Measurements from ENCODE around the gene ACTG2. TPM values are rescaled to one million over a fixed set of nuclear protein-coding genes. Genes with fewer than 3 reads are reported as not detected.

Gene ACTG2
- total and polyA plus RNA-seq, 2 donors from 2014 or later = 6.6 to 13.7 TPM

DNA sequence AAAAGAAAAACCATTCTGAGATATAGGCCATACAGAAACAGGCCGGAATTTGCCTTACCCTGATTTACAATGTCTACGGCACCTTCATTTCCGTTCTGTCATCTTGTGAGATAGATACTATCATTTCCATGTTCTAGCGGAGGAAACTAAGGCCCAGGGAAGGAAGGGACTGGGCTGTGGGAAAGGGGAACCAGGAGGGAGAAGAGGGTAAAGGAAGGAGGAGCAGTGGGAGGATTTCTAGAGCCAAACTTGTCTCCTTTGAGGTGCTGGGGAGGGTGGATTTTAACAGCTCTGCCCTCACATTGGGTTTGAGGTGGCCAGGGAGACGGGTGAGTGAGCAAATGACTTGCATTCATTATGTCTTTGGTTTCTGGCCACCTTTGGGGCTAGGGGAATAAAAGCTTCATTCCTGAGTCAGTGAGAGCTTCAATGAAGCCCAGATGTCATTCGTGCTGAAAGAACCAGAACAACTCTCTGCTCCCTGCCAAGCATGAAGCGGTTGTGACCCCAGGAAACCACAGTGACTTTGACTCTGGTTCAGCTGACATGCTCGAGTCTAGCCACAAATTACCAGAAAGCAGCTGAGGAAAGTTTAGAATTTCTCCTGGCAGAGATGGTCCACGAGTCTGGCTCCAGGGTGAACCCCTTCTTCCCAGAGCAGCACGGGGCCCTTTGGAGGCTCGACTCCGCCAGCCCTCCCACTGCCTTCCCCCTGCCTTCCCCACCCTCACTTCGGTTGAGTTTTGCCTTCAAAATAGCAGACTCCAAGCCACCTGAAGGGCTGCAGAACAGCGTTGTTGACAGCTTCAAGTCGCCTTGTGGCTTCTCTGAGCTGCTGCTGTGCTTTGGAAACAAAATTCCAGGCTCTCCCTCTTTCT lies 3.8 kb downstream of the ACTG2 start:
- intact Hi-C loops (cut with DNase I) = no loop called here
- no peak for TF ChIP-seq CTCF (IDR thresholded peaks at IDR 0.05; ENCODE audit: borderline replicate concordance, extremely low read depth, insufficient read depth)
- H3K27ac ChIP-seq (ENCODE audit: low read depth in 2 of 2, low read length in 2 of 2) = no peak overlapping the region
- H3K36me3 ChIP-seq (ENCODE audit: control insufficient read depth in 2 of 3, insufficient read depth in 3 of 3, low read length in 3 of 3) = no peaks in the 10 kb centered on the region
- FAIRE-seq (no peak), DNase-seq (peak in 1 of 5 donors; percentile 7)
- H3K9ac ChIP-seq (ENCODE audit: low read length in 3 of 3) = no peak overlapping the region
- no peaks in the 10 kb centered on the region for H3K9me3 ChIP-seq (ENCODE audit: control insufficient read depth in 2 of 3, insufficient read depth in 1 of 3, low read length in 3 of 3)
- H3K4me3 ChIP-seq (ENCODE audit: low read length in 3 of 3) = no peak overlapping the region
- no peaks in the 10 kb centered on the region for H3K4me1 ChIP-seq (ENCODE audit: control insufficient read depth in 2 of 3, insufficient read depth in 2 of 3, low read depth in 1 of 3, low read length in 3 of 3)
- H3K27me3 ChIP-seq (ENCODE audit: control insufficient read depth, insufficient read depth, low read length) = no peaks in the 10 kb centered on the region

GRCh38 chr2:73897240-73897583 lies 4.4 kb downstream of the ACTG2 start:
- no peak overlapping the region for H3K4me3 ChIP-seq (ENCODE audit: low read length in 3 of 3)
- no peaks in the 10 kb centered on the region for H3K36me3 ChIP-seq (ENCODE audit: control insufficient read depth in 2 of 3, insufficient read depth in 3 of 3, low read length in 3 of 3)
- no peaks in the 10 kb centered on the region for H3K4me1 ChIP-seq (ENCODE audit: control insufficient read depth in 2 of 3, insufficient read depth in 2 of 3, low read depth in 1 of 3, low read length in 3 of 3)
- H3K27ac ChIP-seq (ENCODE audit: low read depth in 2 of 2, low read length in 2 of 2) = no peak overlapping the region
- FAIRE-seq (no peak), DNase-seq (no peak)
- TF ChIP-seq CTCF (IDR thresholded peaks at IDR 0.05; ENCODE audit: borderline replicate concordance, extremely low read depth, insufficient read depth) = no peak
- no peaks in the 10 kb centered on the region for H3K9me3 ChIP-seq (ENCODE audit: control insufficient read depth in 2 of 3, insufficient read depth in 1 of 3, low read length in 3 of 3)
- intact Hi-C loops (cut with DNase I) = no loop called here
- no peaks in the 10 kb centered on the region for H3K27me3 ChIP-seq (ENCODE audit: control insufficient read depth, insufficient read depth, low read length)
- no peak overlapping the region for H3K9ac ChIP-seq (ENCODE audit: low read length in 3 of 3)

- Histone ChIP-seq H3K27me3 (ENCODE audit: control insufficient read depth, insufficient read depth, low read length) (no peaks in the 10 kb centered on the region), H3K4me3 (ENCODE audit: low read length in 3 of 3) (no peak overlapping the region), H3K9me3 (ENCODE audit: control insufficient read depth in 2 of 3, insufficient read depth in 1 of 3, low read length in 3 of 3) (no peaks in the 10 kb centered on the region), H3K4me1 (ENCODE audit: control insufficient read depth in 2 of 3, insufficient read depth in 2 of 3, low read depth in 1 of 3, low read length in 3 of 3) (no peaks in the 10 kb centered on the region), H3K9ac (ENCODE audit: low read length in 3 of 3) (no peak overlapping the region), H3K36me3 (ENCODE audit: control insufficient read depth in 2 of 3, insufficient read depth in 3 of 3, low read length in 3 of 3) (no peaks in the 10 kb centered on the region), H3K27ac (ENCODE audit: low read depth in 2 of 2, low read length in 2 of 2) (no peak overlapping the region)
- TF ChIP-seq CTCF (IDR thresholded peaks at IDR 0.05; ENCODE audit: borderline replicate concordance, extremely low read depth, insufficient read depth) = no peak
- FAIRE-seq (no peak), DNase-seq (no peak)
- intact Hi-C loops (cut with DNase I) = no loop called here
Measured at GRCh38 chr2:73897934-73898333, 5.1 kb downstream of the ACTG2 start.
